ENCODE data around the gene CDK4.
A peak's percentile ranks its signal among the peaks of the same experiment; 100 is the strongest.

Gene CDK4

GRCh38 chr12:57737467-57738460 is 14.3 kb downstream of the CDK4 start:
- no peak for DNase-seq

DNA sequence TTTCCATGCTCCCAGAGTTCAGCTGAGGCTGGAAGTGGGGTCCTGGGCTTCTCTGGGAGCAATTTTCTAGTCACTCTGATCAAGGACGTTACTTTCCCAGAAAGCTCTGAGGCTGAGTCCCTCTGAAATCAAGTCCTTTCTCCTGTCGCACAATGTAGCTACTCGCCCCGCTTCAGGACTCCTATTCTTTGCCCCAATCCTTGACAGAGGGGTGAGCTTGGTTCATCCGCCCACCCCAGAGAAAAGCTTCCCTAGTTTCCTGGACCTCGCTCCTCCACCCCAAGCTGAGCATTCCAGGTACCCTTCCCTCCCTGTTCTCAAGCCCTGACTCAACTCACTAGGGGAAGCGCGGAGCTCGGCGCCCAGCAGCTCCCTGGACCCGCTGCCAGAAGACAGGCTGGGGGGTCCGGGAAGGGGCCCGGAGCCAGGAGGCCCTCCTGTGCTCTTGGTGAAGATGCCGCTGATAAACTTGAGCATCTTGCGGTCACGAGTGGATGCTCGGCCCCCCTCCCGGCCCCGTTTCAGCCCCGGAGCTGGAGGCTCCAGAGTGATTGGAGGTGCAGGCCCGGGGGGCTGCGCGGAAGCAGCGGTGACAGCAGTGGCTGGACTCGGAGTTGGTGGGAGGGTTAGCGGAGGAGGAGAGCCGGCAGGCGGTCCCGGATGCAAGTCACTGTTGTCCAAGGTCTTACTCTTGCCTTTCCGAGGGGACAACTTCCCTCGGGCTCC is 15.2 kb downstream of the CDK4 start:
- no peak for DNase-seq

DNA sequence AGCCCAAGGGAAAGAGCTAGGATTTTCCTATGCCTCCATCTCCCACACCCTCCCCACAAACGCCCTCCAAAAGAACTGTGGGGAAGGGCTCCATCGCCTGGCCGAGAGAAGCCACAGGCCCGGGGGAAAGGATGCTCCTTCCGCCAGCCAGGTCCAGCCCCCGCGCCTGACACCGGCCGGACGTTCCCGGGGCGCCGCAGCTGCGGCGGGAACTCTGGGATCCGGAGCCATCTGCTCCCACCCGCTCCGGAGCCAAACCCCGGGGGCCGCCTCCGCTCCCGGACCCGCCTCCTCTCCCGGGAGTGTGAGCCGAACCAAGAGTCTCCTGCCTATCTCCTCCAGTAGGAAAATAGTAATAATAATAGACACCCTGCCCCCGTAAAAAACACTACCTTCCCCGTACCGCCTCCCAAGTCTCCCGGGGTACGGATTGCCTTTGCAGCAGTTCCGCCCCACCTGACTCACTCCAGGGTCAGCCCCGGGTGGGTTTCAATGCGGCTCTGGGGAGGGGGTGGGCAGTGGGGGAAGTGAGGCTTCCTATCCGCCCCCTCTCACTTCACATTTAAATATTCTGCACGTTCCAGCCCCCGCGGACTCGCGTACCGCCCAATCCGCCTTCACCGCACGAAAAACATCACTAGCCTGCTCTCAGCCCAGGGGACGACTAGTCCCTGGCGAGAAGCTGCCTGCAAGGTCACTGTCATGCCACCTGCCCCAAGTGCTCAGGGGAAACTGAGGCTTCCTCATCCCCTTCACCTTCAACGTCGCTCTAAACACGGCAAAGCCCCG is 16.0 kb downstream of the CDK4 start:
- DNase-seq = no peak

- DNase-seq = no peak
These were observed 16.8 kb downstream of the CDK4 start for GRCh38 chr12:57735198-57735855.

DNA sequence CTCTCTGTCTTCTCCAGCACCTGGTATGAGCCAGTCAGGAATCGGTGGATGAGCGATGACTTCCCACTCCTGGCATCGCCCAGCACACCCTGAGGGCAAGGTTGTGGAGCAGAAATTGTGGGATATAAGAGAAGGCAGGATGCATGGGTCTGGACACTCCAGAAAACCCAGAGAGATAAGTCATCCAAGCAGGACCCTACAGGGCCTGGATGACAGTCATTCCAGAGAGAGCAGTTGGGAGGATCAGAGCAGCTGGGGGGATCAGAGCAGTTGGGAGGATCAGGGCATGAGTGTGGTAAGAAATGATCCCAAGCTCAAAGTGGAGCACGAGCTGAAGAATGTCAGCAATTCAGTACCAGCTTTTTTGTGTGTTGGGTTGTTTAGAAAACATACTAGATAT is 17.5 kb downstream of the CDK4 start:
- no peak for DNase-seq

GRCh38 chr12:57733928-57734327 is 18.2 kb downstream of the CDK4 start:
- DNase-seq = no peak

DNA sequence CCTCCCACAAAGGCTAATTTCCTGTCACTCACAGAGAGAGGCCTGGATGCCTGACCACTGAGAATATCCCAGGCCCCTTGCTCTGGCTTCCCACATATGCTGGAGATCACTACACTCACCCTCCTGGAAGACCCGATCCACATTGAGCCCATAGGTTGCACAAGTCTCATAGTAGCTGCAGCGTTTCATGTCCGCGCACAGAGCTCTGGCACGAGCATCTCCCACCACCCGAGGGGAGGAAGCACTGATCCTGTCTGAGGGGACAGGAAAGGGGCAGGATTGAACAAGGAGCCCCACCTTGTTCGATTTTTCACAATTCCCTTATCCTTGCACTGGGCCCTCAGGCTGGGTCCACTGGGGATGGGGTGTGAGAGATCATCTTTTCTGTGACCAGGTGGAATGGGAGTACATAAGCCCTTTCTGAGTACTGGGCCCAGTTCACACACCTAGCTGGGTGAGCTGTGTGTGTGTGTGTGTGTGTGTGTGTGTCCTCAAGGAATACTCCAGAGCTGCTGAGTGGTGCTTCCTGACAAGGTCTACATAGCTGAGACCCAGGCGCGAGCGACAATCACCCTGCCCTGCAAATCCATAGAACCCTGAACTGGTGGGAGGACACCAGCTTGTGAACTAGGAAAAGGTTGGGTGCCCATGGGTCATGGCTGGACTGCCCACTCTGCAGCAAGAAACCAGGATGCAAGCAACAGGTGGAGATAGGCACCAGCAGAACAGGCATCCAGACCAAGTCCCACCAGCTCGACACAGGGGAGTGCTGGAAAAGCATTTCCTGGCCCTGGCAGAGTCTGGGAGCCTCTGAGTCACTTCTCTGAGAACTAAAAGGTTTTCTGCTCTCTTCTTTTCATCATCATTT is 19.1 kb downstream of the CDK4 start:
- no peak for DNase-seq

DNA sequence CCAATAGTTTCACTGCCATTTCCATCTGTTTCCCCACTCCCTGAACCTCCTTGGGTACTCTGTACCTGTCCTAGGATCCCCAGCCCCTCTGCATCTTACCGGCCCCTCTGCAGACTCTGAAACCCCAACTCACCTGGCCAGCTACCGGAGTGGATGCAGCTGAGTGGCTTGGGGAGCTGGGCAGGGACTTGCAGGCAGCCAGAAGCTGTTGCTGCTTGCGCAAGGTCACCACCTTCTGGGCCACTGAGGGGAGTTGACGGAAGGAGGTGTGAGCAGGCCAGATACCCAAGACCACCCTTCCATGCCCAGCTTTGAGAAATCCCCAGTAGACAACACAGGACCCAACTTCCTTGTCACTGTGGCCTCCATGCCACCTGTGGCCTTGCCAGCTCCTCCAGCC is 19.8 kb downstream of the CDK4 start:
- DNase-seq = no peak

DNA sequence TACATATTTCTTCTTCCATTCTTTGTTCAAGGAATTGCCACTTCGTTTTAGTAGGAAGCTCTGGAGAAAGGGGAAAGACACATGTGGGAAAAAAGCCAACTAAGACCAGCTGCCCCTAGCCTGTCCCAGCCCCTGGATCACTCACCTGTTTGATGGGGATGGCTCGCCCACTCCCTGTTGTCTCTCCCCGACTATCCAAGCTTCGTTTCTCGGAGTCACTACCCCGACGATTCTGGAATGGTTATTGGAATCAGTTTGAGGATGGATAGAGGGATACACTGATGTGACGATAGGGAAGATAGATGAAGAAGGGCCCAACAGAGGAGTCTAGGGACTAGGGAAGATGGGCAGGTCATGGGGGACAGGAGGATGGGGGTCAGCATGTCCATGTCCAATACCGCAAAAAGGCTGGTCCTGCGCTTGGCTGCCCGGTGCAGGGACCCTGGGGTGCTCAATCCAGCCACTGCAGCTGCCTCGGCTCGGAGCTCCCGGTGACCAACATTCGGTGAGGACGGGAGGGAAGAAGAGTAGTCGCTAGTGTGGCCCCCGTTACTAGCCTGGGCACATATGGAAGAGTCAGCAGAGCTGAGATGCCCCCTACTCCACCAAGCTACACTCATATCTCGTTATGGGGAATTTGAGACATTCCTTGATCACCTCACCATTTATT is 20.6 kb downstream of the CDK4 start:
- DNase-seq = no peak

DNA sequence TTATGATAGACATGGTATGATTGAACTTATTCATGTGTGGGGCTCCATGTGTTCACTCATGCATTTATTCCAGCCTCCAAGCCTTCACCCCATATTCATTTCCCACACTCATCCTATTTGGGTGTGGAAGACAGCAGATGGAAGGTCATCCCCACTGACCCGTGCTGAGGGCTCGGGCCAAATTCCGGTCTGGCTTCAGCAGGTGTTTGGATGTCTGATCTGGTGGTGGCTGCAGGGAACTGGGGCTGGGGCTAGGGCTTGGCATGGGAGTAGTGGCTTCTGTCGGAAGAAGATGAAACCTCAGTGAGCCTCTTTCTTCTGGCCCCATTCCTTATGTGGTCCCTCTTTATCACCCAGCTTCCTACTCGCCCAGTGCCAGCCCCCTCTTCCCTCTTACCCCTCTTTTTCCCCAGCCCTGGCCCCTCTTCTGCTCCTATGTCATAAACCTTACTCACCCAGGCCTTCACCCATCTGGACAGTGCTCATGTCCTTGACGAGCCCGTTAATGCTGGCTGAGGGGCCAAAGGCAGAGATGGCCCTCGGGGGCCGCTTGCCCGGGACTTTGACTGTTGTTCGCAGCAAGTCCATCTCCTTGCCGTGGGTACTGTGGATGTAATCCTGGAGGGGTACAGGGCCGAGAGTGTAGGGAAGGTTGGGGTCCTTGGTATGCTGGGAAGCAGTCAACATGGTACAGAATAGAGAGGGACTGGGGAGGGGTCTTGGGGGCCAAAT is 21.6 kb downstream of the CDK4 start:
- no peak for DNase-seq

DNA sequence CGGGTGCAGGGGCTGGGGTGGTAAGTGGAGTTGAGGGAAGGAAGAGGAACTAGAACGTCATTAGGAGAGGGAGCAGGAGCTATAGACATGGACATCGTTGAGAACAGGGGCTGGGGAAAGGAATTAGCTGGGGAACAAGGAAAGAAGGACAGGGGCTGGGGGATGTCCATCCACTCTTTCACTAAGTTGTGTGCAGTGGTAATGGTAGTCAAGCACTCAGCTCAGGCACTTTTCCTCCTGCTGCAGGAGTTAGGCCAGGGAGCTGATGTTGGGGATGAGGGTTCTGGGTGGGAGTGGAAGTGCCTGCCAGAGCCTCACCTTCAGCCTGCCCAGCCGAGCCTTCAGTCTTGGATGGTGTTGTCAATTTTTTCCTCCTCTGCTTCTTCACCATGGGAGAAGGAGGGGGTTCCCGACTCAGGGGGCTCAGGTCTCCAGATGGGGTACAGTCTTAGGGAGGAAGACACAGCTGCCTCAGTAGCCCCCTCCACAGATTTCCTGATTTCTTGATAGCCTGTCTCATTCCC is 22.7 kb downstream of the CDK4 start:
- DNase-seq = no peak

DNA sequence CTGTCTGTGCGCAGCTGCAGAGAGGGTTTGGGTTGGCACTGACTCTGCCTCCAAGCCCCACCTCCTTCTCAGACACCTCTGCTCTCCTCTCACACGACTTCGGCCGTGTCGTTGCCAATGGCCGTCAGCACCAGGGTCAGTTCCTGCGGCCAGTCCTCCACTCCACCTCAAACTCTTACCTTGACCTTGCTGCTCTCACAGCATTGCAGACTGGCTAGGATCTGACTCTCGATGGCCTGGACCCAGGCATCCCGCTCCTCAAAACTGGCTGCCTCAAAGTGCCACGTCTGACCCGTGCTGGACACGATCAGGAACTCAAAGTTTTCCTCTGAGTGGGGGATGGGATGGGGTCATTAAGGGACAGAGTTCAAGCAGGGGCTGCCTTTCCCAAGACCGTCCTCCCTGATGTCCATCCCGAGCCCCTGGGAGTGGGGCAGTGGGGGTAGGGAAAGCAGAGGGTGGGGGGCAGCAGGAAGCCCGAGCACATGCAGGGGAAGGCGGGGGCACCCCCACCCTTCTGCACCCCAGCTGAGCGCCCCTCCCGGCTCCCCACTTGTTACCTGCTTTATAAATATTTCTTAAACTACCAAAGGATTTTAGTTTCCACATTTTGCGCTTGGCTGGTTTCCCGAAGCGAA is 24.2 kb downstream of the CDK4 start:
- no peak for DNase-seq

DNA sequence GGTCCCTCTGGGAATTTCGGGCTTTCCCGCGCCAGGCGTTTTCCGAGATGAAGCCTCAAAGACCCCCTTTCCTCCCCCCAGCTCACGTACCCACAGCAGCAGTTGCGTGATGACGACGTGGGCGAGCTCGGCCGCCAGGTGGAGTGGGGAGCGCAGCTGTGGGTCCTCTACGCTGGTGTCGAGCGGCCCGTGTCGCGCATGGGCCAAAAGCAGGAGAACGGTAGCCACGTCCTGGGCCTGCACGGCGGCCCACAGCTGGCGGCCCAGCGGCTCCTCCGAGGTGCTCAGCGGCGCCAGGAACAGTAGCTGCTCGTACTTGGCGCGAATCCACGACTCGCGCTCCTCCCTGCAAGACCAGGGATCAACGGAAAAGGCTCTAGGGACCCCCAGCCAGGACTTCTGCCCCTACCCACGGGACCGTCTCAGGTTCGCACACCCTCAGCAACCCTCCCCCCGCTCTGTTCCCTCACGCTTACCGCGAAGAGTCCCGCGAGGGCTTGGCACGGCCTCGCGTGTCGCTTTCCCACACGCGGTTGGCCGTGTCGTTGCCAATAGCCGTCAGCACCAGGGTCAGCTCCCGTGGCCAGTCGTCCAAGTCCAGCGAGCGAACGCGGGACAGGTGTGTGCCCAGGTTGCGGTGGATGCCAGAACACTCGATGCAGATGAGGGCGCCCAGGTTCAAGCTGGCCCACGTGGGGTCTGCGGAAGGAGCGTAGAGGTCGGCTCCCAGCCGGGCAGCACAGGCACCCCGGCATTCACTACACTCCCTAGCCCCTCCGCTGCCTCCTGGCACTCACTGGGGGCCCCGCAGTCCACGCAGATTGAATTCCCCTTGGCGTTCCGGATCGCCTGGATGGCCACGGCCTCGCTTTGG is 25.0 kb downstream of the CDK4 start:
- DNase-seq = no peak

DNA sequence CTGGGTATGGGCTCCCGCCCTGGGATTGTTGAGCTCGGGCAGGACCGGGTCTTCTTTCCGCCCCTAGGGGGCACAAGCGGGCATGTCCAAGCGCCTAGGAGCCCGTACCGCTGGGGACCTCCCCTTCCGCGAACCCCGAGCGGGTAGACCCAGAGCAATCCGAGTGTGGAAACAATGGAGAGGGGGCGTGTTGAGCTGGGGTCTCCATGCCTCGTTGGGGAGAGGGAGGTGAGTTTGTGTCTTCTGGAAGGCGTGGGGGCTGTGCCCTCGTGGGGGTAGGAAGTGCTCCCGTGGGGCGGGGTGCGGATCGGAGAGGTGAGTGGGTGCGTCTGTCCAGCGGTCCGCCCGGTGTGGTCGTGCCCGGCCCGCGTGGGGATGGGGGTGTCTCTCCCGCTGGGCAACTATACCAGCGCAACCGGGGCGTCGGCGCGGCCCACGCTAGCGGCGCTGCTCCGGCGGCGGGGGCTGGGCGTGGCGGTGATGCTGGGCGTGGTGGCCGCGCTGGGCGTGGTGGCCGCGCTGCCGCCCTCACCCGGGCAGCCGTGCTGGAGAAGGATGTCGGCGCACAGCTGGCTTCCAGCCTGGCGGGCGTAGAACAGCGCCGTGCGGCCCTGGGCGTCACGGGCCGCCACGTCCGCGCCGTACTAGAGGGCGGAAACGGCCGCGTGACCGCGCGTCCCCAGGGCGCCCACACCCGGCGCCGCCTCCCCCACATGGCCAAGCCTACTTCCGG is 25.8 kb downstream of the CDK4 start:
- DNase-seq = peak in 1 of 2 donors; percentile 36

DNA sequence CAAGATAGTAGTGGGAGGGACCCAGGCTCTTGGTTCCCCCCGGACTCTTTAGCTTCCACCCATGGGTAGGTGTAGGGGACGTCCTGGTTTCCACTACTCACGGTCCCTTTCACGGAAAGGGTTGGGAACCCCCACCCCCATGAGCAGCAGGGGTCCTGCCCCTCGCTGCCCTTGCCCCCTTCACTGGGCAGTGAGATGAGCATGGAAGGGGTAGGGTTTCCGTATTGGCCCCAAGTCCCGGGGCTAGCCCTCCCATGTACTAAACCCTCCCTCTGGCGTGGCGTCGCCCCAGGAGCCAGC is 26.3 kb downstream of the CDK4 start:
- DNase-seq = no peak

DNA sequence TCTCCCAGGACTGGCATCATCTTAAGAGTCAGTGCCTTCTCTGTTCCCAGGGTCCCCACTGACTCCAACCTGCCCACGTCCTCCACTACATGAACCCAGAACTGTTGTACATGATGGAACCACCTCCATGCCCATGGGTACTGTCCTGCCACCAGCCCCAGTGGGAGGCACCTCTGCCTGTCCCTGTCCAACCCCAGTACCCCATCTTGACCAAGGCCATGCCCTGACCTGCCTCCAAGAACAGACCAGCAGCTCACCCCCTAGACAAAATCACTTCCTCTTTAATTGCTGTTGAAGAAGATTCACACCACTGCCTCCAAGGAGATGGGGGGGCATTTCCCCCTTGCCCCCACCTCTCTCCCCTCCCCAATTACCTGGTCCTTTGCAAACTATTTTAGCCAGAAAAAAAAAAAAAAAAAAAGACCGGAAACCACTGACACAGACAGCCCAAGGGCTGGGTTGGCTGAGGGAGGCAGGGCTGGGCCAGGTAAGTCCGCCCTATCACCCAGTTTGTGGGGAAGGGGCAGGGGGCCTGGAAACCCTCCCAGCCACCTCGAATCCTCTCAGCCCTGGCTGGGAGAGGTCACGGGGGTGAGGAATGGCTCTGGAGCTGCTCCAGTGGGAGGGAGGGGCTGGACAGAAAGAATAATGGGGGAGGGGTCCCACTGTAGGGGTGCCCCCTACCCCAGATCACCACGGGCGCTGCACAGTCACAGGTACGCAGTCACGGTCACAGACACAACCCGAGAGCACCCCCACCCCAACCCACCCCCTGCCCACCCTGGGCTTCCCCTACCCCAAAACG is 27.0 kb downstream of the CDK4 start:
- no peak for DNase-seq

All from CD4-positive, alpha-beta T cell treated with Interleukin-1 beta for 1 hour (primary cell).